ENCODE measurements around the gene BORCS6.

Gene BORCS6

GRCh38 chr17:8149419-8150193 is 40.4 kb downstream of the BORCS6 start:
- TF ChIP-seq GATA3 (IDR thresholded peaks at IDR 0.05; ENCODE audit: low read depth, low read length) (no peak), GATA2 (IDR thresholded peaks at IDR 0.05; ENCODE audit: low read depth, low read length) (no peak)

DNA sequence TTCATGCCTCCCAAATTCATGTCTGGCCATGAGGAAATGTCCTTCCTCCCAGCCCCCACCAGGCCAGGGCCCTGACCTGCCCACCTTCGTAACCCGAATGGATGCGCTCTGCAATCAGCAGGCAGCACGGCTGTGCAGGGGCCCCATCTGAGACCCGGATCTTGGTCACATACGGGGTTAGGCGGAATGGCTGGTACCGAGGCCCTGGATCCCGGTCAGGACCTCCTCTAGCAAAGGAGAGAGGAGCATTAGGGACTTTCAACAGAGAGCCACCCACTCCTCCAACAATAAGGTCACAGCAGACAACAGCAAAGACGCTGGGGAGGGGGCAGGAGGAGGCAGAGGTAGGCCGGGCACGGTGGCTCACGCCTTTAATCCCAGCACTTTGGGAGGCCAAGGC is 41.4 kb downstream of the BORCS6 start:
- TF ChIP-seq GATA2 (IDR thresholded peaks at IDR 0.05; ENCODE audit: low read depth, low read length) (no peak), GATA3 (IDR thresholded peaks at IDR 0.05; ENCODE audit: low read depth, low read length) (no peak)

GRCh38 chr17:8147805-8148404 is 42.1 kb downstream of the BORCS6 start:
- TF ChIP-seq GATA2 (IDR thresholded peaks at IDR 0.05; ENCODE audit: low read depth, low read length) (no peak), GATA3 (IDR thresholded peaks at IDR 0.05; ENCODE audit: low read depth, low read length) (no peak)

- no peak for TF ChIP-seq GATA2 (IDR thresholded peaks at IDR 0.05; ENCODE audit: low read depth, low read length)
- no peak for TF ChIP-seq GATA3 (IDR thresholded peaks at IDR 0.05; ENCODE audit: low read depth, low read length)
These were observed 42.7 kb downstream of the BORCS6 start for GRCh38 chr17:8147141-8147804.

DNA sequence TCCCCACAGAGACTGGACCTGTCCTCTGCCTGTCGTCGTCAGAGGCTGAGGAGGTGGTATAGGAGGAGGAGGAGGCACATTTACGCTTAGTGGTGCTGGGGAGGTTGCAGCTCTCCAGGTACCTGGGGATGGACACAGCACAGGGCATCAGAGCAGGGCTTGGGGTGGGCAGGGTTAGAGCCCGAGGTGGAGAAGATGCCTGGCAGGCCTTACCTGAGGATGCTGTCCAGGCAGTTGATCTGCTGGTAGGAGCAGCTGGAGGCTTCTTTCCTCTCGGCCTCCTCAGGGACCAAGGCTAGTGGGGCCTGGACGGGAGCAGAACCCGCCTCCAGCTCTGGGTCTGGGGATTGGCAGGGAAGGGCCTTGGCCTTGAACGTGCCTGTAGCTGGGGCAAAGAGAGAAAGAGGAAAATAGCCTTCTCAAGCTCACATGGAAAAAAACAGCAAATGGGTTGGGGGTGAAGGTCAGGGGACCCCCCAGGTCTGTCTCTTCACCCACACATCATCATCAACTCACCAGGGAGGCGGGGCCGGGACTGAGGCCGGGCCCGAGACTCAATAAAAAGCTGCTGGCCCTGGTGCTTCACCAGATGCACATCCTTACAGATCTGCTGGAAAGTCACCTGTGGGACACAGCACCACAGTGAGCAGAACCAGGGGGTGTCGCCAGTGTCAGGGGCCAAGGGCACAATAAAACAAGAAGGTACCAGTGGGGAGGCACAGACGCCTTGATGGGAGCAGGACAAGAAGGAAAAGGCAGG is 43.4 kb downstream of the BORCS6 start:
- no peak for TF ChIP-seq GATA2 (IDR thresholded peaks at IDR 0.05; ENCODE audit: low read depth, low read length)
- TF ChIP-seq GATA3 (IDR thresholded peaks at IDR 0.05; ENCODE audit: low read depth, low read length) = no peak

GRCh38 chr17:8145811-8146210 is 44.2 kb downstream of the BORCS6 start:
- no peak for TF ChIP-seq GATA2 (IDR thresholded peaks at IDR 0.05; ENCODE audit: low read depth, low read length)
- TF ChIP-seq GATA3 (IDR thresholded peaks at IDR 0.05; ENCODE audit: low read depth, low read length) = no peak

- TF ChIP-seq GATA2 (IDR thresholded peaks at IDR 0.05; ENCODE audit: low read depth, low read length) = no peak
- TF ChIP-seq GATA3 (IDR thresholded peaks at IDR 0.05; ENCODE audit: low read depth, low read length) = no peak
These were observed 45.4 kb downstream of the BORCS6 start for GRCh38 chr17:8144401-8145231.

GRCh38 chr17:8143581-8144400 is 46.2 kb downstream of the BORCS6 start:
- TF ChIP-seq GATA2 (IDR thresholded peaks at IDR 0.05; ENCODE audit: low read depth, low read length) (no peak), GATA3 (IDR thresholded peaks at IDR 0.05; ENCODE audit: low read depth, low read length) (no peak)

DNA sequence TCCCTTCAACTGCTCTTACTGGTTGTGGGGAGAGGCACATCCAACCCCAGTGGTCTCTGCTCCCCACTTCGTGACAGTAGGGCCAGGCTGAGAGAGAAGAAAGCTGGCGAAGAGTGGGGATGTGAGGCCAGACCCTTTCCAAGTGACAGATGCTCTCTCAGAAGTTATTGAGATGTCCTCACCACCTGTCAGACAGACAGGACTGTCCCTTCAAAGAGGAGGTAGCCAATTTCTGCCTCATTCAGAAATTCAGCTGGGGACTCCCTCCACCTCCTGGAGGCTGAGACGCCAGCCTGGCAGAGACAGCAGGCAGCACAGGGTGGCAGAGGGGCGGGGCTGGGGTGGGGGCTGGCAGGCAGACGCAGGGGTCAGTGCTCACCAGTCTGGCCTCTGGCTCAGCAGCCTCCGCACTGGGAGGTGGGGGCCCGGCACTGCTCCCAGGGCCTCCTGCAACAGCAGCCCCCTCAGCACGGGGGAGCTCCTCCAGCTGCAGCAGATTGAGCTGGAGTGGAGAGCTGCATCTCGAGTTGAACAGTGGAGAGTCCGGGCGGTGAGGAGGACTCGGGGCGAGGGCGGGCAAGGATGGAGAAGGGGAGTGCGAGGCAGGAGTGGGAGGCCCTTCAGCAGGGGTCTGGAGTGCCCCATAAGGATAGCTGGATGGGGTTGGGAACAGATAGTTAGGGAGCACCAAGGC is 46.9 kb downstream of the BORCS6 start:
- TF ChIP-seq GATA2 (IDR thresholded peaks at IDR 0.05; ENCODE audit: low read depth, low read length) (no peak), GATA3 (IDR thresholded peaks at IDR 0.05; ENCODE audit: low read depth, low read length) (no peak)

DNA sequence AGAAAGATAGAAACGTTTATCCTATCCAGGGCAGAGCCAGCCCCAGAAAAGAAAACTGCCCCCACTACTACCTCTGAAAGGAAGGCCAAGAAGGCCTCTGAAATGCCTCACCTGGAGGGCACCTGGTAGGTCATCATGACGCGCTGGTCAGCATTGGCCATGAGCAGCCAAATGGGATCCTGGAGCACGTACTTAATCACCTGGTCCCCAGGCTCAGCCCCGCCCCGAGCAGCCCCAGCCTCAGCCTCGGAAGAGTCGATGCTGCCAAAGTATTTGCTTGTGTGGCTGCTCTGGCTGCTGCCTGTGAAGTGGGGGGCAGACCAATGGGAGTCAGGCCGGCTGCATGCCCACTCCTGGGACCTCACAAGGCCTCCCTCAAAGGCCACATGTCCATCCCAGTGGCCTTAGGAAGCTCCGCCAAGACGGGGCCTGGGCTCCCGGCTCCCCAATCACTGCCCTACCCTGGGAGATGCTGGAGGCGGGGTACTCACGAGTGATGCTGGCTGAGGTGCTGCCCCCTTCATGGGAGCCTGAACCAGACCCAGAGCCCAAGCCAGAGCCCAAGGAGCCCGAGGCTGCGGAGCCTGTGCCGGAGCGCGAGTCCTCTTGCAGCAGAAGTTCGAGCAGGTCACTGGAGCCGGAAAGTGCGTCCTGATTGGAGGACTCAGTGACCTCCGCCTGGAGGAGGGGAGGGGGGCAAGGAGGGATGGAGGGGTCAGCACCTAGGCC is 47.7 kb downstream of the BORCS6 start:
- TF ChIP-seq GATA3 (IDR thresholded peaks at IDR 0.05; ENCODE audit: low read depth, low read length) (no peak), GATA2 (IDR thresholded peaks at IDR 0.05; ENCODE audit: low read depth, low read length) (no peak)

DNA sequence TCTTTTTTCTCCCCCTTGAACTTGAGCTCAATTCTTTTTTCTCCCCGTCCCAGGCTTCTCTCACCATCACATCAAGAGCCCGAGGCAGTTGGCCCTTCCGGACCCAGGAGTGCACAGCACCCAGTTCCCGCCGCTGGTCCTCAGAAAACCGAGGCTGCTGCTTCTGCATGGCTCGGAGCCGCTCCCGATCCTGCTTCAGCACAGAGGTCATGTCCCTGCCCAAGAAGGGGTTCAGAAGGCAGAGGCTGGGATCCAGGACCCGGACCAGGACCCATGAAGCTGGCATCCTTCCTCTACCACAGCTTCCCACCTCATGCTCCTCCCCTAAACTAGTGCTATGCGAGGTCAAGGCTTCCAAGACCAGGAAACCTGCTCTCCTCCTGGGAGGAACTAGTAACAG is 48.2 kb downstream of the BORCS6 start:
- TF ChIP-seq GATA3 (IDR thresholded peaks at IDR 0.05; ENCODE audit: low read depth, low read length) (no peak), GATA2 (IDR thresholded peaks at IDR 0.05; ENCODE audit: low read depth, low read length) (no peak)

All from SH-SY5Y (cell line).